UCSD-AML1 (cell line): ENCODE results near the gene TNFRSF18.
"Not testable (repeated sequence)": the region's sequence is repeated elsewhere in the genome, so short reads cannot be mapped to it uniquely, and the experiment has no call there.

Experiments
- DNase-seq: peaks from one replicate; lab custom pipeline; 2025; ENCODE audit not compliant: unreplicated experiment; lab: John Stamatoyannopoulos, UW

TNFRSF18 gene

GRCh38 chr1:1199141-1199960 lies 7.0 kb downstream of the TNFRSF18 start:
- no peak for DNase-seq

- no peak for DNase-seq
Measured at GRCh38 chr1:1198423-1199140, 7.8 kb downstream of the TNFRSF18 start.

- no peak for DNase-seq
Measured at GRCh38 chr1:1197551-1198422, 8.6 kb downstream of the TNFRSF18 start.

GRCh38 chr1:1197188-1197500 lies 9.2 kb downstream of the TNFRSF18 start:
- DNase-seq, result no peak

GRCh38 chr1:1196431-1197187 lies 9.8 kb downstream of the TNFRSF18 start:
- no peak for DNase-seq

- not testable (repeated sequence) for DNase-seq
Measured at GRCh38 chr1:1195726-1196125, 10.7 kb downstream of the TNFRSF18 start.

GRCh38 chr1:1194723-1195122 lies 11.7 kb downstream of the TNFRSF18 start:
- no peak for DNase-seq

GRCh38 chr1:1191734-1192133 lies 14.7 kb downstream of the TNFRSF18 start:
- DNase-seq, result no peak

- DNase-seq, result no peak
Measured at GRCh38 chr1:1189111-1189510, 17.3 kb downstream of the TNFRSF18 start.

GRCh38 chr1:1187938-1188337 lies 18.5 kb downstream of the TNFRSF18 start:
- no peak for DNase-seq

GRCh38 chr1:1185101-1185765 lies 21.2 kb downstream of the TNFRSF18 start:
- DNase-seq, result no peak

GRCh38 chr1:1183833-1184775 lies 22.3 kb downstream of the TNFRSF18 start:
- DNase-seq, result no peak

GRCh38 chr1:1183221-1183747 lies 23.1 kb downstream of the TNFRSF18 start:
- DNase-seq, result no peak

- peak; percentile 48 for DNase-seq
Measured at GRCh38 chr1:1182491-1183220, 23.7 kb downstream of the TNFRSF18 start.

GRCh38 chr1:1181938-1182410 lies 24.4 kb downstream of the TNFRSF18 start:
- no peak for DNase-seq

- DNase-seq, result no peak
Measured at GRCh38 chr1:1181129-1181937, 25.1 kb downstream of the TNFRSF18 start.
